Measurements from ENCODE around the gene OPN4.

OPN4 gene

GRCh38 chr10:86657396-86658011, 3.2 kb downstream of the OPN4 start:
- TF ChIP-seq REST (IDR thresholded peaks at IDR 0.05; ENCODE audit: low read depth) = no peak
- no peak for TF ChIP-seq EGR1 (IDR thresholded peaks at IDR 0.05)
- no peak for TF ChIP-seq NFIC (IDR thresholded peaks at IDR 0.05)
- no peak for TF ChIP-seq CREB1 (IDR thresholded peaks at IDR 0.05; ENCODE audit: low read depth)
- TF ChIP-seq TAF1 (IDR thresholded peaks at IDR 0.05; ENCODE audit: low read depth) = no peak
- no peak for TF ChIP-seq YY1 (IDR thresholded peaks at IDR 0.05; ENCODE audit: low read depth)
- no peak for TF ChIP-seq FOXM1 (IDR thresholded peaks at IDR 0.05; ENCODE audit: borderline replicate concordance, low read depth)
- no peak for TF ChIP-seq TEAD4 (IDR thresholded peaks at IDR 0.05)
- TF ChIP-seq USF1 (IDR thresholded peaks at IDR 0.05) = no peak
- TF ChIP-seq EP300 (IDR thresholded peaks at IDR 0.05; ENCODE audit: borderline replicate concordance) = no peak
- no peak for TF ChIP-seq RAD21 (IDR thresholded peaks at IDR 0.05; ENCODE audit: low read depth)
- no peak for TF ChIP-seq CEBPB (IDR thresholded peaks at IDR 0.05)
- no peak for TF ChIP-seq MAX (IDR thresholded peaks at IDR 0.05)
- no peak for TF ChIP-seq TCF12 (IDR thresholded peaks at IDR 0.05; ENCODE audit: low read depth)
- TF ChIP-seq ZBTB7A (IDR thresholded peaks at IDR 0.05; ENCODE audit: low read depth) = no peak

GRCh38 chr10:86658261-86658741, 4.0 kb downstream of the OPN4 start:
- TF ChIP-seq EP300 (IDR thresholded peaks at IDR 0.05; ENCODE audit: borderline replicate concordance) (no peak), NFIC (IDR thresholded peaks at IDR 0.05) (peak; percentile 79), YY1 (IDR thresholded peaks at IDR 0.05; ENCODE audit: low read depth) (0 out of 2 replicates have a peak, but pooled peaks have one; percentile 26), TCF12 (IDR thresholded peaks at IDR 0.05; ENCODE audit: low read depth) (no peak; the same call in 1 of the 2 replicates)

GRCh38 chr10:86658751-86659150, 4.4 kb downstream of the OPN4 start:
- TF ChIP-seq NFIC (IDR thresholded peaks at IDR 0.05) (no peak), YY1 (IDR thresholded peaks at IDR 0.05; ENCODE audit: low read depth) (no peak), TAF1 (IDR thresholded peaks at IDR 0.05; ENCODE audit: low read depth) (no peak), FOXM1 (IDR thresholded peaks at IDR 0.05; ENCODE audit: borderline replicate concordance, low read depth) (no peak), USF1 (IDR thresholded peaks at IDR 0.05) (no peak), TEAD4 (IDR thresholded peaks at IDR 0.05) (no peak), CEBPB (IDR thresholded peaks at IDR 0.05) (no peak), ZBTB7A (IDR thresholded peaks at IDR 0.05; ENCODE audit: low read depth) (no peak), MAX (IDR thresholded peaks at IDR 0.05) (no peak), TCF12 (IDR thresholded peaks at IDR 0.05; ENCODE audit: low read depth) (no peak; the same call in 1 of the 2 replicates), RAD21 (IDR thresholded peaks at IDR 0.05; ENCODE audit: low read depth) (no peak), REST (IDR thresholded peaks at IDR 0.05; ENCODE audit: low read depth) (no peak), CREB1 (IDR thresholded peaks at IDR 0.05; ENCODE audit: low read depth) (no peak), EP300 (IDR thresholded peaks at IDR 0.05; ENCODE audit: borderline replicate concordance) (no peak), EGR1 (IDR thresholded peaks at IDR 0.05) (no peak)

GRCh38 chr10:86659161-86659691, 4.9 kb downstream of the OPN4 start:
- TF ChIP-seq TEAD4 (IDR thresholded peaks at IDR 0.05) = no peak
- TF ChIP-seq RAD21 (IDR thresholded peaks at IDR 0.05; ENCODE audit: low read depth) = no peak
- TF ChIP-seq USF1 (IDR thresholded peaks at IDR 0.05) = no peak
- no peak for TF ChIP-seq NFIC (IDR thresholded peaks at IDR 0.05)
- TF ChIP-seq TCF12 (IDR thresholded peaks at IDR 0.05; ENCODE audit: low read depth) = no peak
- no peak for TF ChIP-seq YY1 (IDR thresholded peaks at IDR 0.05; ENCODE audit: low read depth)

- TF ChIP-seq REST (IDR thresholded peaks at IDR 0.05; ENCODE audit: low read depth) = no peak
- no peak for TF ChIP-seq CEBPB (IDR thresholded peaks at IDR 0.05)
- no peak for TF ChIP-seq ZBTB7A (IDR thresholded peaks at IDR 0.05; ENCODE audit: low read depth)
- no peak for TF ChIP-seq CREB1 (IDR thresholded peaks at IDR 0.05; ENCODE audit: low read depth)
- no peak for TF ChIP-seq FOXM1 (IDR thresholded peaks at IDR 0.05; ENCODE audit: borderline replicate concordance, low read depth)
- TF ChIP-seq RAD21 (IDR thresholded peaks at IDR 0.05; ENCODE audit: low read depth) = no peak
- TF ChIP-seq EP300 (IDR thresholded peaks at IDR 0.05; ENCODE audit: borderline replicate concordance) = no peak
- no peak for TF ChIP-seq USF1 (IDR thresholded peaks at IDR 0.05)
- TF ChIP-seq TAF1 (IDR thresholded peaks at IDR 0.05; ENCODE audit: low read depth) = no peak
Measured at GRCh38 chr10:86659721-86660453, 5.5 kb downstream of the OPN4 start.
